GM12801 (cell line): ENCODE data around the gene C5AR2.
A peak's percentile ranks its signal among the peaks of the same experiment; 100 is the strongest.

Experiments used
- TF ChIP-seq, protein P1 (sequence below): IDR thresholded peaks from one replicate; pipeline ENCODE4 v1.5.1; 2011; ENCODE audit warnings: control low read depth; ENCODE audit not compliant: insufficient read length; ENCODE audit errors: extremely low read depth

The C5AR2 gene

GRCh38 chr19:47391510-47392223 lies 59.7 kb downstream of the C5AR2 start:
- TF ChIP-seq, protein P1, sequence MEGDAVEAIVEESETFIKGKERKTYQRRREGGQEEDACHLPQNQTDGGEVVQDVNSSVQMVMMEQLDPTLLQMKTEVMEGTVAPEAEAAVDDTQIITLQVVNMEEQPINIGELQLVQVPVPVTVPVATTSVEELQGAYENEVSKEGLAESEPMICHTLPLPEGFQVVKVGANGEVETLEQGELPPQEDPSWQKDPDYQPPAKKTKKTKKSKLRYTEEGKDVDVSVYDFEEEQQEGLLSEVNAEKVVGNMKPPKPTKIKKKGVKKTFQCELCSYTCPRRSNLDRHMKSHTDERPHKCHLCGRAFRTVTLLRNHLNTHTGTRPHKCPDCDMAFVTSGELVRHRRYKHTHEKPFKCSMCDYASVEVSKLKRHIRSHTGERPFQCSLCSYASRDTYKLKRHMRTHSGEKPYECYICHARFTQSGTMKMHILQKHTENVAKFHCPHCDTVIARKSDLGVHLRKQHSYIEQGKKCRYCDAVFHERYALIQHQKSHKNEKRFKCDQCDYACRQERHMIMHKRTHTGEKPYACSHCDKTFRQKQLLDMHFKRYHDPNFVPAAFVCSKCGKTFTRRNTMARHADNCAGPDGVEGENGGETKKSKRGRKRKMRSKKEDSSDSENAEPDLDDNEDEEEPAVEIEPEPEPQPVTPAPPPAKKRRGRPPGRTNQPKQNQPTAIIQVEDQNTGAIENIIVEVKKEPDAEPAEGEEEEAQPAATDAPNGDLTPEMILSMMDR: peak; percentile 68
